SU-DHL-6 (cell line): ENCODE results near the gene RALBP1.

Experiments
- H2AFZ ChIP-seq: fragments of 200-600 bp; sonication (generic); 2 replicates; pipeline ENCODE4 v1.6.1; 2014; ENCODE audit warnings: low read depth, mild to moderate bottlenecking, moderate library complexity, mixed read lengths, antibody characterized with exemption, low read length; ENCODE audit not compliant: severe bottlenecking
- H3F3A ChIP-seq: fragments of 200-600 bp; shearing (Covaris generic); 2 replicates; pipeline ENCODE4 v1.6.0; 2016; ENCODE audit warnings: antibody characterized with exemption, mild to moderate bottlenecking; ENCODE audit not compliant: insufficient read depth
- H3K27ac ChIP-seq: fragments of 200-600 bp; sonication (generic); 2 replicates; pipeline ENCODE4 v1.5.1; 2016; ENCODE audit warnings: low read depth, mild to moderate bottlenecking, low read length, moderate library complexity, mixed read lengths
- H3K27me3 ChIP-seq: fragments of 200-600 bp; sonication (generic), shearing (Covaris generic); 2 replicates; pipeline ENCODE4 v1.6.0; 2014; ENCODE audit warnings: mild to moderate bottlenecking, low read length
- H3K36me3 ChIP-seq: fragments of 200-600 bp; sonication (generic); 2 replicates; pipeline ENCODE4 v1.6.1; 2014; ENCODE audit warnings: mild to moderate bottlenecking, low read length, mixed read lengths
- H3K4me2 ChIP-seq: fragments of 300-600, 200-600 bp; shearing (Covaris generic), sonication (generic); 2 replicates; pipeline ENCODE4 v1.6.0; 2014; ENCODE audit warnings: low read length, low read depth, mild to moderate bottlenecking; ENCODE audit not compliant: poor library complexity, severe bottlenecking
- H3K4me3 ChIP-seq: fragments of 200-600 bp; sonication (generic); 2 replicates; pipeline ENCODE4 v1.5.1; 2014; ENCODE audit warnings: antibody characterized with exemption, low read length, mild to moderate bottlenecking, mixed read lengths; ENCODE audit not compliant: insufficient read depth, poor library complexity, severe bottlenecking
- H3K79me2 ChIP-seq: fragments of 200-600 bp; sonication (generic); 2 replicates; pipeline ENCODE4 v1.6.1; 2014; ENCODE audit warnings: mild to moderate bottlenecking, low read length, moderate library complexity; ENCODE audit not compliant: insufficient read depth
- H3K9ac ChIP-seq: fragments of 200-600 bp; sonication (generic); 2 replicates; pipeline ENCODE4 v1.7.0; 2014; ENCODE audit warnings: mild to moderate bottlenecking, low read length
- H3K9me2 ChIP-seq: fragments of 200-600 bp; sonication (generic); replicated peaks from 2 replicates; pipeline ENCODE4 v1.6.1; 2014; ENCODE audit warnings: low read length; ENCODE audit not compliant: insufficient read depth
- H3K9me3 ChIP-seq: fragments of 200-600 bp; sonication (generic); 2 replicates; pipeline ENCODE4 v1.6.1; 2014; ENCODE audit warnings: low read length, mixed read lengths; ENCODE audit not compliant: insufficient read depth
- H4K20me1 ChIP-seq: fragments of 200-600 bp; sonication (generic); 2 replicates; pipeline ENCODE4 v1.6.1; 2014; ENCODE audit warnings: low read depth, mild to moderate bottlenecking, antibody characterized with exemption, low read length, moderate library complexity, mixed read lengths
- EZH2phosphoT487 ChIP-seq: fragments of 200-600 bp; sonication (generic), shearing (Covaris generic); conservative IDR thresholded peaks from 2 replicates; pipeline ENCODE4 v1.6.1; 2018; ENCODE audit warnings: mild to moderate bottlenecking, antibody characterized with exemption, low read length, moderate library complexity, mixed read lengths
- TF ChIP-seq, protein P1 (sequence below): fragments of 200-600 bp; sonication (generic); IDR thresholded peaks from one replicate; pipeline ENCODE4 v1.5.1; 2017; ENCODE audit warnings: antibody characterized with exemption, mild to moderate bottlenecking, low read length, moderate library complexity; ENCODE audit not compliant: insufficient read depth, poor library complexity, severe bottlenecking

The RALBP1 gene

DNA sequence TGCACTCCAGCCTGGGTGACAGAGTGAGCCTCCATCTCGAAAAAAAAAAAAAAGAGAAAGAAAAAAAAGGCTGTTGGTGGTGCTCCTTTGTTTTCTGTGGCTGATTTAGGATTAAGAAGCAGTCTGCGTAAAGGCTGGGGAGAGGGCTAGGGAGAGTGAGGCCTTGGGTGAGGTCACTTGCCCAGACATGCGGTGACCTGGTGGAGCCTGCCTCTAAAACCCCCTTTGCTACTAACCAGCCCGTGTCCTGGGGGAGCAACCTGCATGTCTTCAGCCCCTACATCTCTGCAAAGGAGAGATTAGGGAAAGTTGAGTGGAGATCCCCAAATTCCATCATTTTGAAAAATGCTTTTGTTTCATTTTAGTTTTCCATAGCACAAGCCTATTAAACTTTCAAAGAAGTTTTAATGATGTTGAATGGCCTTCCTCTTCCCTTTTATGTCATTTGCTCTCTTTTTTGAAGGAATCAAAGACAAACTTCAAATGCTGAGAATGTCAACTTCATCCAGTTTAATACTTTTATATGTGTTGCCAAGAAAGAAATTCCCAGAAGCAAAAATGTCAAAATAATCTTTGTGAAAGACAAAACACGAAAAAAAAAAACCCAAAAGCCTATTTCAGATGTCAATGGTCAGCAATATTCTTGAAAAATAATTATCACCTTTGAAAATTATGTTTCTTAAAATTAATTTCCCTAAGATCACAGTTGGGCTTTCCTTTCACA is 38.9 kb upstream of the RALBP1 start:
- no peak for TF ChIP-seq EZH2phosphoT487
- TF ChIP-seq, protein P1, sequence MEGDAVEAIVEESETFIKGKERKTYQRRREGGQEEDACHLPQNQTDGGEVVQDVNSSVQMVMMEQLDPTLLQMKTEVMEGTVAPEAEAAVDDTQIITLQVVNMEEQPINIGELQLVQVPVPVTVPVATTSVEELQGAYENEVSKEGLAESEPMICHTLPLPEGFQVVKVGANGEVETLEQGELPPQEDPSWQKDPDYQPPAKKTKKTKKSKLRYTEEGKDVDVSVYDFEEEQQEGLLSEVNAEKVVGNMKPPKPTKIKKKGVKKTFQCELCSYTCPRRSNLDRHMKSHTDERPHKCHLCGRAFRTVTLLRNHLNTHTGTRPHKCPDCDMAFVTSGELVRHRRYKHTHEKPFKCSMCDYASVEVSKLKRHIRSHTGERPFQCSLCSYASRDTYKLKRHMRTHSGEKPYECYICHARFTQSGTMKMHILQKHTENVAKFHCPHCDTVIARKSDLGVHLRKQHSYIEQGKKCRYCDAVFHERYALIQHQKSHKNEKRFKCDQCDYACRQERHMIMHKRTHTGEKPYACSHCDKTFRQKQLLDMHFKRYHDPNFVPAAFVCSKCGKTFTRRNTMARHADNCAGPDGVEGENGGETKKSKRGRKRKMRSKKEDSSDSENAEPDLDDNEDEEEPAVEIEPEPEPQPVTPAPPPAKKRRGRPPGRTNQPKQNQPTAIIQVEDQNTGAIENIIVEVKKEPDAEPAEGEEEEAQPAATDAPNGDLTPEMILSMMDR = no peak
- Histone ChIP-seq H3K4me3 (no peak overlapping the region), H3K4me2 (no peak overlapping the region), H3K9me3 (no peaks in the 10 kb centered on the region), H3F3A (no peaks in the 10 kb centered on the region), H3K36me3 (no peaks in the 10 kb centered on the region), H3K79me2 (no peaks in the 10 kb centered on the region), H2AFZ (no peak overlapping the region), H3K9ac (no peak overlapping the region), H3K27me3 (no peaks in the 10 kb centered on the region), H3K9me2 (no peaks in the 10 kb centered on the region), H4K20me1 (no peaks in the 10 kb centered on the region), H3K27ac (no peak overlapping the region)

DNA sequence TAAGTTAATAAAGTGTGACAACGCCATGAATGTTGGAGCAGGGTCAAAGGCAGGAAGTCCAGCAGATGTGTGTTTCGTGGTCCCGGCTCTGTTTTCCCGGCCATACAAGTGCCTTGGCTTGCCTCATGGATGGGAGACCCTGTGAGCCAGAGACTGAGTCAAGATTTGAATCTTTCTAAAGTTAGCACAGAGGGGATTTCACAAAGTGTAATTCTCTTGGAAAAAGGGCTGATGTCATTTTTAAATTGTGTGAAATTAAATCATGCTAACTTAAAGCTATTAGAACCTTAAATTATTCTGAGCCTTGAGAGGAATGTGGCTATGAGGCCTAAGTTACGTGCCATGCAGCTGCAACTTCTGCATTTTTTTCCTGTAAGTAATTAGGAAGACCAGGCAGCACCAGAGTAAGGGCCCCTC is 38.3 kb upstream of the RALBP1 start:
- no peak overlapping the region for H3K9ac ChIP-seq
- H3K4me2 ChIP-seq = no peak overlapping the region
- H3K27ac ChIP-seq = no peak overlapping the region

DNA sequence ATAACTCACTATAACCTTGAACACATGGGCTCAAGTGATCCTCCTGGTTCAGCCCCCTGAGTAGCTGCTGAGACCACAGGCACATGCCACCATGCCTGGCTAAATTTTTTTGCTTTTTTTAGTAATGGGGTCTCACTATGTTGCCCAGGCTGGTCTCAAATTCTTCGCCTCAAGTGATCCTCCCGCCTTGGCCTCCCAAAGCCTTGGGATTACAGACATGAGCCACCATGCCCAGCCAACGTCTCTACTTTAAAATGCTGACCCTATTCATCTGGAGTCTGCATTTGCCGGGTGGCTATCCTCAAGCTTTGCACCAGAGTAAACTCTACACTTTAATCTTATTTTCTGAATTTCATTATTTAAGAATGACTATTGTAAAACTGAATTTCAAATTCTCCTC is 37.6 kb upstream of the RALBP1 start:
- H4K20me1 ChIP-seq = no peaks in the 10 kb centered on the region
- no peaks in the 10 kb centered on the region for H3K9me3 ChIP-seq
- TF ChIP-seq, protein P1 = no peak
- no peak for TF ChIP-seq EZH2phosphoT487
- H3K27me3 ChIP-seq = no peaks in the 10 kb centered on the region
- no peaks in the 10 kb centered on the region for H3K79me2 ChIP-seq
- no peaks in the 10 kb centered on the region for H3K9me2 ChIP-seq
- H3K4me2 ChIP-seq = no peak overlapping the region
- no peak overlapping the region for H3K4me3 ChIP-seq
- no peaks in the 10 kb centered on the region for H3F3A ChIP-seq
- no peaks in the 10 kb centered on the region for H3K36me3 ChIP-seq
- no peak overlapping the region for H2AFZ ChIP-seq
- H3K9ac ChIP-seq = no peak overlapping the region
- H3K27ac ChIP-seq = no peak overlapping the region

More for the DNA sequence above, 38.3 kb upstream of the RALBP1 start:
- Histone ChIP-seq H3K9me3 (no peaks in the 10 kb centered on the region), H3K9me2 (no peaks in the 10 kb centered on the region), H3K36me3 (no peaks in the 10 kb centered on the region), H4K20me1 (no peaks in the 10 kb centered on the region), H3K4me3 (no peak overlapping the region), H3K27me3 (no peaks in the 10 kb centered on the region), H3F3A (no peaks in the 10 kb centered on the region), H2AFZ (no peak overlapping the region), H3K79me2 (no peaks in the 10 kb centered on the region)
- no peak for TF ChIP-seq EZH2phosphoT487
- TF ChIP-seq, protein P1 = no peak
